HG03045 (cell line): ENCODE measurements around the gene ART4.
A peak's percentile ranks its signal among the peaks of the same experiment; 100 is the strongest.

Experiments
- ATAC-seq: cut with Tn5 transposase; IDR thresholded peaks from one replicate; pipeline ENCODE4 v1.9.1; 2021; ENCODE audit warnings: mild to moderate bottlenecking, moderate library complexity; ENCODE audit not compliant: unreplicated experiment

ART4 gene

GRCh38 chr12:14843425-14843887, at the start of gene ART4:
Gene ART4, minus strand, starts transcription at chr12:14843526. Its CDS starts 413 bp downstream, at chr12:14843113.
- no peak for ATAC-seq

- no peak for ATAC-seq
These were observed 49.6 kb upstream of the ART4 start for GRCh38 chr12:14892726-14893505.

DNA sequence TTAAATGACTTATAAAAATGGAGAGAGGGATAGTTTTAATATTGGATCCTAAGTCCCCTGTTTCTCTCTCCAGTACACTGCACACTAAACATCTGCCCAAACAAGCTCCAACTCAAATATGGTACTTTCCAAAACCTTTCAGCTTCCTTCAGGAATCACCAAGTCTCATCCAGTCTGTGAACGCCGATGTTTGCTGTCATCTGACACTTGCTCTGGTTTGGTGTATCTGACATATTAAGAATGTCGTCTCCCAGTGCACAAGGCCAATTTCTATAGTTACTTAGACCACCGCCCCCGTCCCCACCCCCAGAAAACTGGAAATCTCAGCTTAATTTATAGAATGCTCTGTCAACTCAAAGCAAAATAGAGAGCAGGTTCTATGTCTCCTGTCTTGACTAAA, 47.4 kb upstream of the ART4 start:
- no peak for ATAC-seq

DNA sequence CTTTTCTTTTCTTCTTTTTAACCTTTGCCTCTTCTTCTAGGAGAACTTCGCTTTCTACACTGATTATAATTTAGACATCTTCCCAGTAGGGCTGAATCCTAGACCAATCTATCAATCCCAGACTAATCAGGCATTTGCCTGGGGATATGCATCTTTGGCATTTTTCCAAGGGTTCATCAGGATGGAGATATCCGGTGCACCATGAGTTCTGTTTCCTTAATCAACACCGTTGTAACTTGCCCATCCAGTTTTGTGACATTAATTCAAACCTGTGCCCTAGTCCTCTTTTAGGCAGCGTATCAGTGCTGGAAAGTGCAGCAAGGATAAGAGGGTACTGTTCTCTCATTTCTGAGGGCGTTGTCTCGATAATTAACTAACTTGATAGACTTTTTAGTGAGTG, 42.9 kb upstream of the ART4 start:
- no peak for ATAC-seq

DNA sequence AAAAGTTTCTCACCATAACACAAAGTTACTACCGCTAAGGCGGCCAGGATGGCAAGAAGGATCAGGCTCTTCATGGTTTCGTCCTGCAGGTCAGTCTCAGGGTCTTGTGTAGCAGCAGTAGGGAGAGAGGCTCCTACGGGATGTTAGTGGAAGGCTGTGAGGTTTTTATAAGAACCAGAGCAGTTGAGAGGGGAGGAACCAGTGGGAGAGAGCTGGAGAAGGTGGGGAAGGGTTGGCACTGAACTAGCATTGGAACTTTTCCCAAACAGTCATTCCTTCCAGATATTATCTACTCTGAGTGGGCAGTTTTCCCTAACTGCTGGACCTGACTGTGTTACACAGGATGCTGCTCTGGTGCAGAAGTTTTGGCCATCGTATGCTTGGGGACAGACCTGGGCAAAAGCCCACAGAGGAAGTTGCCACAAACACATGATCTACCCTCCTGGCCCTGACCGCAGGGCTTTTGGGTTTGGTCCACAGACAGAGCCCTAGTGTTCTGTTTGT, 42.4 kb upstream of the ART4 start, which contains the start of gene MGP:
MGP (minus strand) TSS at position 137 of the 504 bp plus-strand sequence; CDS start at position 74, 63 bp downstream.
- no peak for ATAC-seq

GRCh38 chr12:14884458-14884878, 41.1 kb upstream of the ART4 start:
- peak; percentile 98 for ATAC-seq

DNA sequence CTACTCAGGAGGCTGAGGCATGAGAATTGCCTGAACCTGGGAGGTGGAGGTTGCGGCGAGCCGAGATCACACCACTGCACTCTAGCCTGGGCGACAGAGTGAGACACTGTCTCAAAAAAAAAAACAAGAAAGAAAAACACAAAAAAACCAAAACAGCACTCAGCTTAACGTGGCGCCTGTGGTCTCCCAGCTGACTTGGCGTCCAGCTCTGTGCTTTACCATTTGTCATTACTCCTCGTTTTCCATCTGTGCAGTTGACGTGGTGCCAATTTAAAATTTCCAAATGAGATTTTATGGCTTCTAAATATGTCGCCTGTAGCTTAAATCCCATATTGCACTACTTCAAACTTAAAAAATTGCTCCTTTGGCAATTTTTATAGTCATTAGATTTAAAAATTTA, 40.4 kb upstream of the ART4 start:
- no peak for ATAC-seq

GRCh38 chr12:14880890-14881453, 37.6 kb upstream of the ART4 start:
- ATAC-seq, result no peak

- no peak for ATAC-seq
These were observed 36.1 kb upstream of the ART4 start for GRCh38 chr12:14879222-14879933.

GRCh38 chr12:14878488-14878887, 35.2 kb upstream of the ART4 start:
- no peak for ATAC-seq

DNA sequence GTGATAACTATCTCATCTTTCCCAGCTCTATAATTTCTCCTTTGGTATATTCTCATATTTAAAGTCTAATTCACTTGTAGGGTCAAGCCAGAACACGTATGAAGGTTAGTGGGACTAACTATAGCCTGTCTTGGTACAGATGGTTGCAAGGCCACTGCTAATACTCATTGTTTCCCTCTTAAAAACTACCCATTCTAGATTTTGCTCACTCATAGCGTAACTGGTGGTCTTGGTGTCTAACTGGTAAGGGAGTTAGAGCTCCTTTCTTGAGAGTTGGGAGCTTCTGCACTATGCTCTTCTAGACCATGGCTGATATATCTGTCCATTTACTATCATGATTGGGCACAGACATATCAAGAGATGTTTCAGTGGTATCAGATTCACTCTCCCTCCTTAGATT, 33.5 kb upstream of the ART4 start:
- ATAC-seq, result no peak

DNA sequence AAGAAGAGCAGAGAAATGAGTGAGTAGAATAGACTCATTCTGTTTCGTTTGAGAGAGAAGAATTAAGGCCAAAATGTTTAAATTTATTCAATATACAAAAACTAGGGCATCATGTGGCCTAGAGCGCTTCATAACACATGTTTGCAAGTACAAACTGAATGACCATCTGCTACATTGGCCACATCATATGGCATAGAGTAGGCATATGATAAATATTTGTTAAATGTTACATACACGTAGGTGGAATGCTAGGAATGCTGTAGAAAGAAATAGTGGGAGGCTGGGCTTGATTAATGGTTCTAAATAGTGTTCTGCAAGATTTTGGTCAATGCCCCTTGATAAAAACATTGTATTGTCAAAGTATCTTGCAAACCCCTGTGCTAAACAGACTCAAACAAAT, 31.6 kb upstream of the ART4 start:
- no peak for ATAC-seq

GRCh38 chr12:14873440-14874185, 30.3 kb upstream of the ART4 start:
- ATAC-seq, result no peak

GRCh38 chr12:14871886-14872285, 28.6 kb upstream of the ART4 start:
- no peak for ATAC-seq

DNA sequence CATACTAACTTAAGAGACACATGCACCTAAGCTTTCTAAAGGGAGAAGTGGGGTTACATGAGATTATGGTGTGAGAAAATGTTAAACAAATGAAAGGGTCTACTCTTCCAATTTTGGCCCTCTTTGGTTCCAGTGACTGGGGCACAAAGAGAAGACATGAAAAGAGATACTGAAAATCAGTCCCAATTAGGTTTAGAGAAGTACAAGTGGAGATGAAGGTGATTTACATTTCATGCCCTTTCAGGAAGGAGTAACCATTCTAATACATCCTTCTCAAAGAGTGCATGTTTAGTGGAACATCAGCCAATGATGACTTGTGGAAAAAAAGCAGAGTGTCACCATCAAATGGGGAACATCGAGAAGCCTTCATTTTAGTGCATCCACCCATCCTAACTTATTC, 27.9 kb upstream of the ART4 start:
- no peak for ATAC-seq

GRCh38 chr12:14868916-14869506, 25.7 kb upstream of the ART4 start:
- no peak for ATAC-seq

GRCh38 chr12:14860490-14860889, 17.2 kb upstream of the ART4 start:
- no peak for ATAC-seq

DNA sequence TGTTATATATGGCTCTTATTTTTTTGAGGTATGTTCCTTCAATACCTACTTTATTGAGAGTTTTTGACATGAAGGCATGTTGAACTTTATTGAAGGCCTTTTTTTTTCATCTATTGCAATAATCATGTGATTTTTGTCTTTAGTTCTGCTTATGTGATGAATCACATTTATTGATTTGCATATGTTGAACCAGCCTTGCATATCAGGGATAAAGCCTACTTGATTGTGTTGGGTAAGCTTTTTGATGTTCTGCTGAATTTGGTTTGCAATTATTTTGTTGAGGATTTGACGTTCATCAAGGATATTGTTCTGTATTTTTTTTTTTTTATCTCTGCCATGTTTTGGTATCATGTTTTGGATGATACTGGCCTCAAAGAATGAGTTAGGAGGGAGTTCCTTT, 15.2 kb upstream of the ART4 start:
- ATAC-seq, result no peak

GRCh38 chr12:14854586-14855183, 11.4 kb upstream of the ART4 start:
- no peak for ATAC-seq

GRCh38 chr12:14853961-14854360, 10.6 kb upstream of the ART4 start:
- ATAC-seq, result no peak
